ENCODE measurements around the gene VSTM4. TPM values are rescaled to one million over a fixed set of nuclear protein-coding genes. Genes with fewer than 3 reads are reported as not detected.

Gene VSTM4
- total RNA-seq, 4 donors from 2014 or later: 11.8 to 26.2 (median 19.7) TPM

DNA sequence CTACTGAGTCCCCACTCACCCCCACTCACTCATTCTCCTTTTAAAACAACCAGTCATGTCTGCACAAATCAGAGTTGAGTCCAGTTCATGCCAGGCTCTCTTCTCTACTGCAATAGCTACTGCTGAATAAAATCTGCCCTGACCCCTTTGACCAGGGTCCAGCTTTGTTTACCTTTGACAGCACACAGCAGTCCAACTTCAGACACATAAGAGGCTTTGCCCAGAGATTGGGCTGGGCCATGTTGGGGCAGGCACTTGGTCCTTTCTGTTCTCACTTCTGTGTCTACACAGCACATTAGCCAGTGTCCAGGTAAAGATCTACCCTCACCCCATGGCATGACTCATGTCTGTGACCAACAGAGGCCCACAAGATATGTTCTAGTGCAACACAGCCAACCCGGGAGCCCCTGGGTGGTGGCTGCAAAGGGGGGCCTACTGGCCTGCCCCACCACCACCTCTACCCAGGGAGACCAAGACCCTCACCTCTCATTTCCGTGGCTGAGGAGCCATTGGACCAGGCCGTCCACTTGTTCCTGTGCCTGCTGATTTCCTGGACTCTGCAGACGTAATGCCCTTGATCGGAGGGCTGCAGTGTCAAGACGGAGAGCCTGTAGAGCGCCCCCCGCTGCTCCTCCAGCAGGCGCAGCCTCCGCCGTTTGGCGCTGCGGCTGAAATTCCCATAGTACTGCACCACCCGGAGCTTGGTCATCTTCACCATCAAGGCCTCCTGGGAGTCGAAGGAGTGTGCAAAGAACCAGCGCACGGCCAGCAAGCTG lies 8.0 kb downstream of the VSTM4 start:
- TF ChIP-seq, protein P1, sequence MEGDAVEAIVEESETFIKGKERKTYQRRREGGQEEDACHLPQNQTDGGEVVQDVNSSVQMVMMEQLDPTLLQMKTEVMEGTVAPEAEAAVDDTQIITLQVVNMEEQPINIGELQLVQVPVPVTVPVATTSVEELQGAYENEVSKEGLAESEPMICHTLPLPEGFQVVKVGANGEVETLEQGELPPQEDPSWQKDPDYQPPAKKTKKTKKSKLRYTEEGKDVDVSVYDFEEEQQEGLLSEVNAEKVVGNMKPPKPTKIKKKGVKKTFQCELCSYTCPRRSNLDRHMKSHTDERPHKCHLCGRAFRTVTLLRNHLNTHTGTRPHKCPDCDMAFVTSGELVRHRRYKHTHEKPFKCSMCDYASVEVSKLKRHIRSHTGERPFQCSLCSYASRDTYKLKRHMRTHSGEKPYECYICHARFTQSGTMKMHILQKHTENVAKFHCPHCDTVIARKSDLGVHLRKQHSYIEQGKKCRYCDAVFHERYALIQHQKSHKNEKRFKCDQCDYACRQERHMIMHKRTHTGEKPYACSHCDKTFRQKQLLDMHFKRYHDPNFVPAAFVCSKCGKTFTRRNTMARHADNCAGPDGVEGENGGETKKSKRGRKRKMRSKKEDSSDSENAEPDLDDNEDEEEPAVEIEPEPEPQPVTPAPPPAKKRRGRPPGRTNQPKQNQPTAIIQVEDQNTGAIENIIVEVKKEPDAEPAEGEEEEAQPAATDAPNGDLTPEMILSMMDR (IDR thresholded peaks at IDR 0.05): no peak
- DNase-seq (ENCODE audit: low spot score): no peak
- ATAC-seq (ENCODE audit: low FRiP score): no peak

DNA sequence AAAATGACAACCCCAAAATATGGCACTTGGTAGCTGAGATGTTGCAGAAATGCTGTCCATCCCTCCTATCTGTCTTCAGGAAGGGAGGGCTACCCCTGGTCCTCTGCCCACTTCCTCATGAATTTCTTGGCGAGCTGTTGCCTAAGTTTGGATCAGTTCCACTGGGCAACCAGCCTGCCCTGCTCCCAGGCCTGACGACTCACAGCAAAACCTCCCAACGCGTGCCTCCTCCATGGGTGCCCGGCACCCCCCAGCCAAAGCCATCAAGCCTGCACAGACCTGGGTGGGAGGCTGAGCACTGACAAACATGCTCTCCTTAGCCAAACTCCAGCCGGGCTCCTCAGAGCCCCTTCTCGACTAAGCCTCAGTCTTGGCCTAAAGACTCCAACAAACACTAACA lies 8.9 kb downstream of the VSTM4 start:
- peak; percentile 35 for ATAC-seq (ENCODE audit: low FRiP score)
- TF ChIP-seq, protein P1 (IDR thresholded peaks at IDR 0.05): no peak
- DNase-seq (ENCODE audit: low spot score): no peak

DNA sequence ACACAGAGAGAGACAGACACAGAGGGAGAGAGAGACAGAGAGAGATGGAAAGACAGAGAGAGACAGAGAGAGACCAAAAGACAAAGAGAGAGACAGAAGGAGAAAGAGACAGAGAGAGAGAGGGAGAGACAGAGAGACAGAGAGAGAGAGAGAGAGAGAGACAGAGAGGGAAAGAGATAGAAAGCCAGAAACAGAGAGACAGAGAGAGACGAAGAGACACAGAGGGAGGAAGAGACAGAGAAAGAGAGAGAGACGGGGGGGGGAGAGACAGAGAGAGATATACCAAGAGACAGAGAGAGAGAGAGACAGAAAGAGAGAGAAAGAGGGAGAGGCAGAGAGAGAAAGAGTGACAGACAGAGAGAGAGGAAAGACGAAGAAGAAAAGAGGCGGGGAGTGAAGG lies 10.2 kb downstream of the VSTM4 start:
- no peak for ATAC-seq (ENCODE audit: low FRiP score)
- TF ChIP-seq, protein P1 (IDR thresholded peaks at IDR 0.05): no peak
- no peak for DNase-seq (ENCODE audit: low spot score)

DNA sequence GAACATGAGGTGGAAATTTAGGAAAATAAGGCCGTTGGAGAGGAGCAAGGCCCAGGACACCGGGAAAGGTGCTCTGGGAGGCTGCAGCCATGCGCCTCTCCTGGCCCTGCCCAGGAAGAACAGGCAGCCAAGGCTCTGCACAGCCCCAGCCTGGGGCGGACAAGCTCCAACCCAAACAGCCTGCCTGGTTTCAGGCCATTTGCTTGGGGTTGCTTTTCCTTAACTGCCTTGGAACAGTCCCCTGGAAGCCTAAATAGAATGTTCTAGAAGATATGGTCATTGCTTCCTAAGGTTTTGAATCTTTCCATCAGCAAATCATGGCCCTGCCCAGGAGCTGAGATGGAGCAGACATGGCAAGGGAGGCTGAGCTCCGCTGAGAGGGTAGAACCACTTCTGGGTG lies 11.0 kb downstream of the VSTM4 start:
- ATAC-seq (ENCODE audit: low FRiP score) (no peak), DNase-seq (ENCODE audit: low spot score) (no peak)
- TF ChIP-seq, protein P1 (IDR thresholded peaks at IDR 0.05): no peak

DNA sequence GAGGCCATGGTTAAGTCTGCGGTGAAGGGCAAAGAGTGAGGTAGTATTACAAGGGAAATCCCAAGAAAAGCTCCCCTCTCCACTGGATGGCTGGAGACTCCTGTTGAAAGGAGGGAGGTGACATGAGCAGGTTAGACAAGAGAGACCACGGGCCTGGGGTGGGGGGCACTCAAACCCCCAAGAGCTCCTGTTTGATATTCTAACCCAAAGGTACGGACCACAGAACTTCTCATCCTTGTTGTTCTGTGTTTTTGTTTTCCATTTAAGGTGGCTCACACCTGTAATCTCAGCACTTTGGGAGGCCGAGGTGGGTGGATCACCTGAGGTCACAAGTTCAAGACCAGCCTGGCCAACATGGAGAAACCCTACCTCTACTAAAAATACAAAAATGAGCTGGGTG lies 11.6 kb downstream of the VSTM4 start:
- TF ChIP-seq, protein P1 (IDR thresholded peaks at IDR 0.05): no peak
- ATAC-seq (ENCODE audit: low FRiP score) (no peak), DNase-seq (ENCODE audit: low spot score) (no peak)

DNA sequence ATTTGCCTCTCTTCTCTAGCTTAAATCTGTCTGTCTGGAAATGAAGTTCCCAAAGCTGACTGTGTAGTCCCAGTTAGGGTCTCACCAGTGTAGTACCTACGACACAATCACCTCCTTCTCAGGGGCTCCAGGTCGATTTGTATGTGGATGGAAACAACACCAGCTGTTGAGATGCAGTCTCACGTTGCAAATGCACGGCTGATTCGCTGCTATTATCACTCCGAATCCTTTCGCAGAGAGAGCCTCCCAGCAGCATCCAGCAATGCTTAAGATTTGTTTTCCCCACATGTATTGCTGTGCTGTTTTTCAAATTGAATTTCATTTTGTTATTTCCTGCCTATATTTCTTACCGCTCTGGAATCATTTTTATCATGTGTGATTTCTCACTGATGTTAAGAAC lies 16.3 kb downstream of the VSTM4 start:
- DNase-seq (ENCODE audit: low spot score) (no peak), ATAC-seq (ENCODE audit: low FRiP score) (no peak)
- TF ChIP-seq, protein P1 (IDR thresholded peaks at IDR 0.05): no peak

DNA sequence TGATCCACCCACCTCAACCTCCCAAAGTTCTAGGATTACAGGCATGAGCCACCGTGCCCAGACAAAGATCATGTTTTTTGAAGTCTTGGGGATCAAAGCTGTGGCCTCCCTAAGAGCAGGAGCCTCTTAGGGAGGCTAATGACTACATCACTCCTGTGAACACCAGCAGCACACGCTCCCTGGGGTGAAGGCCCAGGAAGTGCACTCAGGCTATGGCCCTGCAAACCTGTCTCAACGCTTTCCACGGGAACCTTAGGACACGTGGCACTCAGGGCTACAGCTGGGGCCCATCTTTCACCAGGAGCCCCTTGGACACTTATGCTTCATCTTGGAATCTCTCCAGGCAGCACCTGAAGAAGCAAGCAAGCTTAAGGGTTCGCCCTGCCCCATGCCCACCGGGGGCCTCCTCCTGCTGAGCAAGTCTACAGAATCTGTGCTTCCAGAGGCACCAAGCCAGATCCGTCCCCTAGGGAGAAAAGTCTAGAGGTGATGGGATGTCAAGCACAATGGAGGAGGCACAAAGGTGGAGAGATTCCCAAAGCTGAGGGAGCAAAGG lies 18.4 kb downstream of the VSTM4 start:
- DNase-seq (ENCODE audit: low spot score) (no peak), ATAC-seq (ENCODE audit: low FRiP score) (no peak)
- TF ChIP-seq, protein P1 (IDR thresholded peaks at IDR 0.05): no peak

Data from omental fat pad (tissue), 4 donors.